SK-N-SH treated with all-trans-retinoic acid at 6 μM for 48 hours (cell line): ENCODE measurements around the gene SAMD11.
"Not testable (repeated sequence)": the region's sequence is repeated elsewhere in the genome, so short reads cannot be mapped to it uniquely, and the experiment has no call there.

Source experiments
- CSDC2 ChIP-seq: fragments of 250-450 bp; sonication (Bioruptor Pico); IDR thresholded peaks from 2 replicates; pipeline ENCODE4 v1.5.0; 2020; ENCODE audit warnings: mild to moderate bottlenecking, moderate library complexity
- TF ChIP-seq, protein P1 (sequence below): fragments of 250-450 bp; sonication (Bioruptor Pico); IDR thresholded peaks from 2 replicates; pipeline ENCODE4 v1.8.0; 2020; ENCODE audit warnings: mild to moderate bottlenecking, moderate library complexity, borderline replicate concordance

DNA sequence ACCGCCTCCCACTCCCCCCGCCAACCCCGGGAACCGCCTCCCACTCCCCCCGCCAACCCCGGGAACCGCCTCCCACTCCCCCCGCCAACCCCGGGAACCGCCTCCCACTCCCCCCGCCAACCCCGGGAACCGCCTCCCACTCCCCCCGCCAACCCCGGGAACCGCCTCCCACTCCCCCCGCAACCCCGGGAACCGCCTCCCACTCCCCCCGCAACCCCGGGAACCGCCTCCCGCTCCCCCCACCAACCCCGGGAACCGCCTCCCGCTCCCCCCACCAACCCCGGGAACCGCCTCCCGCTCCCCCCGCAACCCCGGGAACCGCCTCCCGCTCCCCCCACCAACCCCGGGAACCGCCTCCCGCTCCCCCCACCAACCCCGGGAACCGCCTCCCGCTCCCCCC is 53.1 kb downstream of the SAMD11 start:
- TF ChIP-seq CSDC2 (CRISPR knock-in tag) = not testable (repeated sequence)
- TF ChIP-seq, protein P1, sequence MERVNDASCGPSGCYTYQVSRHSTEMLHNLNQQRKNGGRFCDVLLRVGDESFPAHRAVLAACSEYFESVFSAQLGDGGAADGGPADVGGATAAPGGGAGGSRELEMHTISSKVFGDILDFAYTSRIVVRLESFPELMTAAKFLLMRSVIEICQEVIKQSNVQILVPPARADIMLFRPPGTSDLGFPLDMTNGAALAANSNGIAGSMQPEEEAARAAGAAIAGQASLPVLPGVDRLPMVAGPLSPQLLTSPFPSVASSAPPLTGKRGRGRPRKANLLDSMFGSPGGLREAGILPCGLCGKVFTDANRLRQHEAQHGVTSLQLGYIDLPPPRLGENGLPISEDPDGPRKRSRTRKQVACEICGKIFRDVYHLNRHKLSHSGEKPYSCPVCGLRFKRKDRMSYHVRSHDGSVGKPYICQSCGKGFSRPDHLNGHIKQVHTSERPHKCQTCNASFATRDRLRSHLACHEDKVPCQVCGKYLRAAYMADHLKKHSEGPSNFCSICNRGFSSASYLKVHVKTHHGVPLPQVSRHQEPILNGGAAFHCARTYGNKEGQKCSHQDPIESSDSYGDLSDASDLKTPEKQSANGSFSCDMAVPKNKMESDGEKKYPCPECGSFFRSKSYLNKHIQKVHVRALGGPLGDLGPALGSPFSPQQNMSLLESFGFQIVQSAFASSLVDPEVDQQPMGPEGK (CRISPR knock-in tag) = not testable (repeated sequence)
